Calu3 (cell line): ENCODE data around the gene AURKA. TPM values are rescaled to one million over a fixed set of nuclear protein-coding genes. Genes with fewer than 3 reads are reported as not detected.

Experiments used
- BruUV-seq: library from RNA; stranded (reverse); fragments of 400-500 nt; replicated peaks from 2 replicates; lab custom pipeline; 2021; lab: Mats Ljungman, UMichigan
- CTCF ChIA-PET: fragments of 300-600 bp; sonication (Branson Sonifier 250); formaldehyde crosslinking; loops from one replicate; lab custom pipeline; 2022; ENCODE audit warnings: antibody characterized with exemption; lab: Charles Lee
- DNase-seq: peaks from one replicate; pipeline ENCODE4 v3.0.0; 2022
- H3K27ac Mint-ChIP-seq: one replicate; pipeline ENCODE4 v1.8.0; 2022; ENCODE audit warnings: mixed read lengths; ENCODE audit not compliant: unreplicated experiment
- H3K27me3 Mint-ChIP-seq: one replicate; pipeline ENCODE4 v1.8.0; 2022; ENCODE audit warnings: mixed read lengths; ENCODE audit not compliant: unreplicated experiment
- H3K36me3 Mint-ChIP-seq: one replicate; pipeline ENCODE4 v1.8.0; 2022; ENCODE audit warnings: mild to moderate bottlenecking, moderate library complexity, mixed read lengths; ENCODE audit not compliant: insufficient read depth, unreplicated experiment
- H3K4me1 Mint-ChIP-seq: one replicate; pipeline ENCODE4 v1.8.0; 2022; ENCODE audit warnings: mild to moderate bottlenecking, low read depth, mixed read lengths; ENCODE audit not compliant: unreplicated experiment
- H3K4me3 Mint-ChIP-seq: one replicate; pipeline ENCODE4 v1.8.0; 2022; ENCODE audit warnings: mild to moderate bottlenecking, low read depth, moderate library complexity, mixed read lengths; ENCODE audit not compliant: unreplicated experiment
- H3K9me3 Mint-ChIP-seq: one replicate; pipeline ENCODE4 v1.8.0; 2022; ENCODE audit warnings: low read depth, mixed read lengths; ENCODE audit not compliant: unreplicated experiment
- CTCF ChIP-seq: fragments of 200-600 bp; IDR thresholded peaks from one replicate; pipeline ENCODE4 v1.8.0; 2022; ENCODE audit warnings: antibody characterized with exemption; ENCODE audit not compliant: unreplicated experiment
- intact Hi-C: fragments of 100-400 bp; cut with micrococcal nuclease; formaldehyde crosslinking; loops from one replicate; pipeline ENCODE4 v1.10.0; 2022; ENCODE audit not compliant: unreplicated experiment
- total RNA-seq: library from RNA; stranded (reverse); gene quantifications from 2 replicates; pipeline ENCODE4 v1.2.3, GENCODE V29; 2022

The AURKA gene
- total RNA-seq, 1 experiment from 2014 or later = 73.8 TPM

GRCh38 chr20:56426026-56426425, 34.0 kb upstream of the AURKA start:
- H3K9me3 Mint-ChIP-seq = no peaks in the 10 kb centered on the region
- no peak for TF ChIP-seq CTCF
- CTCF ChIA-PET = no interaction called here
- H3K4me3 Mint-ChIP-seq = no peak overlapping the region
- intact Hi-C loops = no loop called here
- no TSS peak for BruUV-seq
- peaks cover 24% of the 10 kb centered on the region for H3K4me1 Mint-ChIP-seq
- no peaks in the 10 kb centered on the region for H3K36me3 Mint-ChIP-seq
- no peaks in the 10 kb centered on the region for H3K27me3 Mint-ChIP-seq
- DNase-seq = no peak
- no peak overlapping the region for H3K27ac Mint-ChIP-seq

- no peak for TF ChIP-seq CTCF
- CTCF ChIA-PET = interaction anchor here (0.6 kb wide), 1 partner anchor 8 kb away, joined by 3 read pairs; no protein-coding TSS in a partner anchor
- H3K36me3 Mint-ChIP-seq = no peaks in the 10 kb centered on the region
- no peak overlapping the region for H3K4me3 Mint-ChIP-seq
- intact Hi-C loops = no loop called here
- H3K27me3 Mint-ChIP-seq = no peaks in the 10 kb centered on the region
- no TSS peak for BruUV-seq
- DNase-seq = no peak
- no peaks in the 10 kb centered on the region for H3K9me3 Mint-ChIP-seq
- peaks cover 23% of the 10 kb centered on the region for H3K4me1 Mint-ChIP-seq
- H3K27ac Mint-ChIP-seq = no peak overlapping the region
Measured at GRCh38 chr20:56424931-56425330, 32.9 kb upstream of the AURKA start.

GRCh38 chr20:56423886-56424285, 31.9 kb upstream of the AURKA start:
- no peak overlapping the region for H3K27ac Mint-ChIP-seq
- no TSS peak for BruUV-seq
- H3K4me3 Mint-ChIP-seq = no peak overlapping the region

GRCh38 chr20:56423211-56423610, 31.2 kb upstream of the AURKA start:
- Mint-ChIP-seq H3K4me3 (no peak overlapping the region), H3K27me3 (no peaks in the 10 kb centered on the region), H3K36me3 (no peaks in the 10 kb centered on the region), H3K9me3 (no peaks in the 10 kb centered on the region), H3K4me1 (peaks cover 13% of the 10 kb centered on the region), H3K27ac (no peak overlapping the region)
- no TSS peak for BruUV-seq
- CTCF ChIA-PET = interaction anchor here (0.6 kb wide), 1 partner anchor 64 kb away, joined by 5 read pairs; the partner anchor contains the start of gene FAM210B
- TF ChIP-seq CTCF = no peak
- DNase-seq = no peak
- intact Hi-C loops = no loop called here

More at GRCh38 chr20:56423886-56424285, 31.9 kb upstream of the AURKA start:
- no peaks in the 10 kb centered on the region for H3K9me3 Mint-ChIP-seq
- peaks cover 13% of the 10 kb centered on the region for H3K4me1 Mint-ChIP-seq
- no peaks in the 10 kb centered on the region for H3K36me3 Mint-ChIP-seq
- CTCF ChIA-PET = no interaction called here
- no peaks in the 10 kb centered on the region for H3K27me3 Mint-ChIP-seq
- DNase-seq = no peak
- intact Hi-C loops = no loop called here
- no peak for TF ChIP-seq CTCF
